ENCODE data around the gene MAP3K10. TPM values are rescaled to one million over a fixed set of nuclear protein-coding genes. Genes with fewer than 3 reads are reported as not detected.

The MAP3K10 gene
- polyA plus RNA-seq, 4 donors = 12.7 to 17.8 (median 13.7) TPM

DNA sequence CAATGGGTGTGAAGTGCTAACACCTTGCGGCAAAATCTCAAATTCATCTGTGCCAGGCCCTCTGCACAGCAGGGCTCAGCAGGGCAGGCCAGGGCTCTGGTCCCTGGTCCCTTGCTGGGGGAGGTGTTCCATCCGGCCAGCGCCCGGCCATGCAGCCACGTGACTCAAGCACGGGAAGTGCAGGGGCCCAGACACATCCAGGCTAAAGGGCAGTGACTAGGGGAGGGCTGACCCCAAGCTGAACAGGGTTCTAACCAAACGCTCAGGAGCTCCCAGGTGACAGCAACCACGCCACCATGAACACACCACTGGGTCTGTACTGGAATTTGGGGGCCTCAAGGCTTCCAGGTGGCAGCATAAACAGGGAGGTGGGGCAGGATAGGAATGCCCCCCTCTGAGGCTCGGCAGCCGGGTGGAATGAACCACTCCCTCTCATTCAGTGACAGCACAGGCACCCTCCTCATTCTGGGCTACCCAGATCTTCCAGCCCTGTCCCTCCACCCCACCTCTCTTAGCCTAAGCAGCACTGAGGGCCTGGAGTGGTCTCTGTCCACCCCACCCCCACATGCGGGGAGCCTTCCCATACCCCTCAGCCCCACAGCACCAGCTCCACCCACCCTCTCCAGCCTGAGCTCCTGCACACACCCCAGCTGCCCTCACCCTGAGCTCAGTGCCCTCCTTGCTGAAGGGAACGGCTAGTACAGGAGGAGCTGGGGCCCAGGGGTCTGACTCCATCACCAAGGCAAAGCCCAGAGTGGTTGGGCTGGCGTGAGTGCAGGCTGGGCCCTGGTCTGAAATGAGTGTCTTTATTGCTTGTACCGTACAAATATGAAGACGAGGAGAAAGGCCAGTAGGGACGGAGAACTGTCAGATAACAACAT, 40.6 kb downstream of the MAP3K10 start:
- DNase-seq (ENCODE audit: low read depth in 4 of 4, low spot score in 3 of 4) = peak in 1 of 4 donors; percentile 37

- no peak for DNase-seq (ENCODE audit: low read depth in 4 of 4, low spot score in 3 of 4)
Observed at GRCh38 chr19:40232479-40232878, 41.3 kb downstream of the MAP3K10 start.

- DNase-seq (ENCODE audit: low read depth in 4 of 4, low spot score in 3 of 4) = no peak
Observed at GRCh38 chr19:40232949-40233810, 42.0 kb downstream of the MAP3K10 start.

DNA sequence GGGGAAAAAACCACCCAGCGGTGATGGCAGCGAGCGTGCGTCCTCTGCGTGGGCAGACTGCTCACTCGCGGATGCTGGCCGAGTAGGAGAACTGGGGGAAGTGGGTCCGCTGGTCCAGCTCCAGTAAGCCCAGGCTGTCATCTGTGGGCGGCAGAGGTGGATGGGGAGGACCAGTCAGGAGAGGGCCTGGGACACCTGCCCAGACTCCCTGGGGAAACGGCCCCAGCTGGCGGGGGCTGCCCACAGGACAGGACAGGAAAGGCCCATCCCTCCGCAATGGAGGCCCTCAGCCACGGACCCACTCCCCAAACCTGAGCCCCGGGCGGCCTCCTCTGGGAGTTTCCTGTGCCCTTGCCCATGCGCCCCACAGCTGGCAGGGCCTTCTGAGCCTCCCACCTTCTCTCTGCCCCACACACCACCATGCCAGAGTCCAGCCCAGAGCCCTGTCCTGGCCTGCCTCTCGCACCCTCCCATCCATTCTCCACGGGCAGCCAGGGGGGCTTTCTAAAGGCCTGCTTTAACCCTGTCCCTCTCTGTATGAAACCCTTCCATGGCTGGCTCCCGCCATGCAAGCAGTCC, 42.7 kb downstream of the MAP3K10 start:
- DNase-seq (ENCODE audit: low read depth in 4 of 4, low spot score in 3 of 4) = no peak

GRCh38 chr19:40234429-40235237, 43.4 kb downstream of the MAP3K10 start:
- DNase-seq (ENCODE audit: low read depth in 4 of 4, low spot score in 3 of 4) = no peak

DNA sequence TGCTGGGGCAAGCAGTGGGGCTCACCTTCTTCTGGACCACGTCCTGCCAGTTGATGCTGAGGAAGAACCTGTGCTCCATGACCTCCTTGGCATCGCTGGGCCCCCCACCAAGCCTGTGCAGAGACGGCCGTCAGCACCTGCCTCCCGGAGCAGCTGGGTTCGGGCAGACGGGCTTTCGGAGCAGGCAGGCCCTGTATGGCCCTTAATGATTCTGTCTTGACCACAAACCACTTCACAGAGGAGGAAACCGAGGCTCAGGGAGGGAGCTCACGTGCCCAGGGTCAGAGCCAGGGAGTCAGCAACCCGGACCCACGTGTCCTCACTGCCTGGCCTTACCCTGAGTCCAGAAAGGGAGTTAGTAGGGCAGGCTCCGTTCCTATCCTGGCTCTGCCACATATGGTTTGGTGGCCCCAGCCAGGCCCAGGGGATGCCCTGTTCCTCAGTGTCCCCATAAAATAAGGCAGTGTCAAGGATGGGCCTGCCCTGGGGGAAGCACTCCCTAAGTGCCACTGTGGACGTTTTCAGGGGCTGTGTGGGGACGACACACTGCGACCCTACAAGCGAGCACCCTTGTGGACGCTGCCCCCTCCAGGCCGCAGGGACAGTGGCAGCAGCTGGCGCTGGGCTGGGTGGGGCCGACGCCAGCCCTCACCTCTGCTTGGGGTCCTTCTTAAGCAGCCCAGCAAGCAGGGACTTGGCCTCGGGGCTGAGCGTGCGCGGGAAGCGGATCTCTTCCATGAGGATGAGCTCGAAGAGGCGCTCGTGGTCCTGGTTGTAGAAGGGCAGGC, 44.2 kb downstream of the MAP3K10 start:
- no peak for DNase-seq (ENCODE audit: low read depth in 4 of 4, low spot score in 3 of 4)

GRCh38 chr19:40236026-40236355, 44.8 kb downstream of the MAP3K10 start:
- no peak for DNase-seq (ENCODE audit: low read depth in 4 of 4, low spot score in 3 of 4)

- DNase-seq (ENCODE audit: low read depth in 4 of 4, low spot score in 3 of 4) = no peak
Observed at GRCh38 chr19:40236366-40236765, 45.1 kb downstream of the MAP3K10 start.

- no peak for DNase-seq (ENCODE audit: low read depth in 4 of 4, low spot score in 3 of 4)
Observed at GRCh38 chr19:40237791-40238190, 46.6 kb downstream of the MAP3K10 start.

DNA sequence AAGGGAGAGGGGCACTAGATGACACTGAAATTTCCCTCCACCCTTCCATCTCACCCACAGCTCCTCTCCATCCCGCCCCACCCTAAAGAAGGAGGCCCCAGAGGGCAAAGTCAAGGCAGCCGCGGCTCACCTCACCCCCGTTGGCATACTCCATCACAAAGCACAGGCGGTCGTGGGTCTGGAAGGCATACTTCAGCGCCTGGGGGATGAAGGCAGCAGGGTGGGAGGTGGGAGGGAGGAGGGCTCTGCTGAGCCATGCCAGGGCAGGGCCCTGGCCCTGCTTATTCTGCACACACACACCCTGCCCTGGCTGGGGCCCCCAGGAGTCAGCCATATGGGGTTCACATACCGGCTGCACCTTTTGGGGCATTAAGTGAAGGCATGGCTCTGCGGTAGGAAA, 47.5 kb downstream of the MAP3K10 start:
- DNase-seq (ENCODE audit: low read depth in 4 of 4, low spot score in 3 of 4) = no peak

DNA sequence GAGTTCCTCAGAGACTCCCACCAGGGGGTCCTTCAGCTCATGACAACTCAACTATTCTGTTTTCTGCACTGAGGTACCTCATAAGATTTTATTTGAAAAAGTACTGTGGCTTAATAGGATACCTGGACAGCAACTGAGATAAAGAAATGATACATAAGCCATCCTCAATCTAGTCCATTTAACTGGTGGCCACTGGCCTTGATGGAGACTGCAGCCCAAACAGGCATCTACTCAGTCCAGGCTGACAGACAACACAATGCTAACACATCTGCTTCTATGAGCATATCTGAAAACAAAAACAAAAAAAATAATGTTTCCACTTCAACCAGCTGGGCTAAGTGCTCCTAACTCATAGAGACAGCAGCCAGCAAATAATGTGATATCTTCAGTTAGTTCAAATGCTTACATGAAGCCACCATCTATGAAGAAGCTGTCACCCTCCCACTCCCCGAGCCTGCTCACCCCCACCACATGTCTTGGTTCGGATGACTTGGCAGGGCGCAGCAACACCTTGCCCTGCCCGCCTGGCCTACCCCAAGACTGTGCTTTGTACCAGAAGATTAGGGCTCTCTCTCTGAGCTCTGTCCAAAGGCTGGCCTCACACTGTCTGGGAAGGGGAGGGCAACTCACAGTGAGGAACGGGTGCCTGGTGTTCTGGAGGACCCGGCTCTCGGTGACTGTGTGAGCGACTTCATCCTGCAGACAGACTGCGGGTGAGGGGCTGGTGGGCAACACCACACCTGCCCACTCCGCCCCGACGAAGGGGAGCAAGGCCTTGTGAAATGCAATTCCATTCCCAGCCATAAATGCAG, 48.4 kb downstream of the MAP3K10 start:
- DNase-seq (ENCODE audit: low read depth in 4 of 4, low spot score in 3 of 4) = no peak

DNA sequence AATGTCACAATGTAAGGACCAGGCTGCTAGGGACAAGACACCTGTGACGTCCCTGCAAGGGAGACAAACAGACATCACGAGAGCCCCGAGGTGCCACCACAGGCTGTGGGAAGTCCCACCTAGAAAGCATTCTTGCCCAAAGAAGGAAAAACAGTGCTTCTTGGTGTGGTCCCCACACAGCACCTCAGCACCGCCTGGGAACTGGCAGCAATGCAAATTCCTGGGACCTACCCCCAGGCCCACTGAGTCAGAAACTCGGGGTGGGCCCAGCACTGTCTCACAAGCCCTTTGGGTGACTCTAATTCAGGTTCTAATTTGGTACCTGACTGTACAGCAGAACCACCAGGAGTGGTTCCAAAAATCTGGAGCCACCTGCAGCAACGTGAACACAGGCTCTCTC, 49.1 kb downstream of the MAP3K10 start:
- DNase-seq (ENCODE audit: low read depth in 4 of 4, low spot score in 3 of 4) = no peak

- DNase-seq (ENCODE audit: low read depth in 4 of 4, low spot score in 3 of 4) = no peak
Observed at GRCh38 chr19:40241125-40241808, 50.0 kb downstream of the MAP3K10 start.

GRCh38 chr19:40241809-40242384, 50.7 kb downstream of the MAP3K10 start:
- no peak for DNase-seq (ENCODE audit: low read depth in 4 of 4, low spot score in 3 of 4)

GRCh38 chr19:40242480-40242879, 51.3 kb downstream of the MAP3K10 start:
- DNase-seq (ENCODE audit: low read depth in 4 of 4, low spot score in 3 of 4) = no peak

DNA sequence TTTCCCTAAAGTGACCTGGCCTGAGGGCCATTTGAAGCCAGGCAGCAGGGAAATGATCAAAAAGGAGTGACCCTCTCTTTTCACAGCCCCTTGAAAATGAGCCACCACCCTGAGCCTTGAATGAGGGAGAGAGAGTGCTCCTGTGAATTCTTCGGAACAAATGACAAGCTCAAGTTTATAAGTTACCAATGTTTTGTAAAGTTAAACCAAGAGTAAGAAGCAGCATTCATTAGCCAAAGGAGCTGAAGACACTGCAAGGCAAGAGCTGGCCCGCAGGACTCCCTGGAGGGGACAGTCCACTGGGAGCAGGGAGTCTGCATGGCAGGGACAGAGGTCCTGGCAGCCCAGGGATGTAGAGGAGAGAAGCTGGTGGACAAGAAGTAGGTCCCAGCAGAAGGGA, 52.0 kb downstream of the MAP3K10 start:
- no peak for DNase-seq (ENCODE audit: low read depth in 4 of 4, low spot score in 3 of 4)

DNA sequence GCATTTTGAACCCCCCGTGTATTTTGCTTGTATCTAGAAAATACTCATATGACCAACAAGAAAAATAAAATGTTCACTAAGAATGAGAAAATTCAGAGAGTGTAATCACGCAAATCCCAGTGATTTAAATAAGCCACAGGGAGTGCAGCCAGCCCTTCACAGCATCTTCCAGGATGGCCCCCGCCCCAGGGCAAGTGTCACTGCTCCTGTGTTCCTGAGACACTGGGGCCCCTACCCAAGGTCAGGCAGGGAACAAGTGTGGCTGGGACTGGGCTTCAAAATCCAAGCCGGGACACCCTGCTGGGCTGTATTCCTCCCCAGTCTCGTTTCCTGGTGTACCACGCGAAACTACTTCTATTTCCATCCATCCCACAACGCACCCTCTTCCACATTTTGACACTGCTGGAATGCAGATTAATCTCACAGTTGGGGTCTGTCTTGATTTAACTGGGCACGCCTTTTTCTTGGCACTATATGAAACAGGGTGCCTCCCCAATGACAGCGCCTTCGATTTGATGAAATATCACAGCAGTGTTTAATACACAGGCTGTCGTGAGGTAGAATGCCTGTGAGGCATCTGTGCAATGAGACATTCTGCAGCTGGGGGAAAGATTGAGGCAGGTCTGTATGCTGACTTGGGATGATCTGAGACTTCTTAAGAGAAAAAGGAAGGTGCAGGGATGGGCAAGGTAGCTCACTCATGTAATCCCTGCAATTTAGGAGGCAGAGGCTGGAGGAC, 53.5 kb downstream of the MAP3K10 start:
- no peak for DNase-seq (ENCODE audit: low read depth in 4 of 4, low spot score in 3 of 4)
